Thoracic aorta (tissue), 2 donors: ENCODE data around the gene APOBEC3H. TPM values are rescaled to one million over a fixed set of nuclear protein-coding genes. Genes with fewer than 3 reads are reported as not detected.

Experiments used
- ATAC-seq: fragments of 150-250 bp; one replicate; pipeline ENCODE4 v1.8.0; 2017; ENCODE audit warnings: low read depth; ENCODE audit not compliant: insufficient number of reproducible peaks, low FRiP score
- DNase-seq: peaks from one replicate; pipeline ENCODE4 v3.0.0-alpha.2; 2020; ENCODE audit warnings: low spot score
- H3K27ac ChIP-seq, 2 donors: fragments of 200-600 bp; sonication (generic); 1 replicate in 1 of 2; 2 replicates in 1 of 2; pipeline ENCODE4 v1.5.1; 2016; ENCODE audit warnings: mild to moderate bottlenecking in 2 of 2, moderate library complexity in 2 of 2
- H3K27me3 ChIP-seq: fragments of 200-600 bp; sonication (generic); replicated peaks from 2 replicates; pipeline ENCODE4 v1.6.0; 2016; ENCODE audit warnings: mild to moderate bottlenecking; ENCODE audit not compliant: insufficient read depth
- H3K36me3 ChIP-seq: fragments of 200-600 bp; sonication (generic); one replicate; pipeline ENCODE4 v1.5.1; 2016
- H3K4me1 ChIP-seq, 2 donors: fragments of 200-600 bp; sonication (generic); 1 replicate in 1 of 2; 2 replicates in 1 of 2; pipeline versions ENCODE4 v1.5.1 to v1.6.0; 2016; ENCODE audit warnings: low read depth in 2 of 2, mild to moderate bottlenecking in 1 of 2; ENCODE audit not compliant: control insufficient read depth in 1 of 2
- H3K4me3 ChIP-seq: fragments of 200-600 bp; sonication (generic); 2 replicates; pipeline ENCODE4 v1.5.1; 2016; ENCODE audit warnings: mild to moderate bottlenecking
- H3K9me3 ChIP-seq: fragments of 200-600 bp; sonication (generic); 2 replicates; pipeline ENCODE4 v1.5.1; 2016
- CTCF ChIP-seq: fragments of 200-600 bp; sonication (generic); IDR thresholded peaks from one replicate; pipeline ENCODE4 v1.5.1; 2019; ENCODE audit warnings: antibody characterized with exemption
- total RNA-seq, 2 donors: library from RNA; depleted of rRNA; stranded (reverse); fragments of >200 nt; gene quantifications; one replicate each; pipeline versions ENCODE4 v1.1.0 to v1.2.3, GENCODE V29; 2016

APOBEC3H gene
- total RNA-seq, 2 donors from 2014 or later, result 1.6 TPM; not detected in 1

- DNase-seq, result no peak
- TF ChIP-seq CTCF, result no peak
- H3K4me1 ChIP-seq, result peaks cover 0 to 4% of the 10 kb centered on the region in 2 donors
- peaks cover 30% of the 10 kb centered on the region for H3K36me3 ChIP-seq
- no peaks in the 10 kb centered on the region for H3K27me3 ChIP-seq
- no peak overlapping the region for H3K4me3 ChIP-seq
- ATAC-seq, result no peak
- no peak overlapping the region for H3K27ac ChIP-seq
- H3K9me3 ChIP-seq, result no peaks in the 10 kb centered on the region
Observed at GRCh38 chr22:39133871-39134270, 36.8 kb downstream of the APOBEC3H start.

- Histone ChIP-seq H3K27ac (no peak overlapping the region), H3K27me3 (no peaks in the 10 kb centered on the region), H3K9me3 (no peaks in the 10 kb centered on the region), H3K4me3 (no peak overlapping the region), H3K36me3 (peaks cover 33% of the 10 kb centered on the region), H3K4me1 (peaks cover 0 to 4% of the 10 kb centered on the region in 2 donors)
- no peak for ATAC-seq
- no peak for DNase-seq
- no peak for TF ChIP-seq CTCF
Observed at GRCh38 chr22:39134366-39135091, 37.5 kb downstream of the APOBEC3H start.

- DNase-seq, result no peak
- peak; percentile 15 for TF ChIP-seq CTCF
- Histone ChIP-seq H3K27me3 (no peaks in the 10 kb centered on the region), H3K27ac (no peak overlapping the region), H3K36me3 (peaks cover 33% of the 10 kb centered on the region), H3K9me3 (no peaks in the 10 kb centered on the region), H3K4me3 (no peak overlapping the region), H3K4me1 (peaks cover 0 to 4% of the 10 kb centered on the region in 2 donors)
- no peak for ATAC-seq
Observed at GRCh38 chr22:39135092-39135896, 38.2 kb downstream of the APOBEC3H start.

- TF ChIP-seq CTCF, result no peak
- DNase-seq, result no peak
- no peak for ATAC-seq
- H3K27me3 ChIP-seq, result no peaks in the 10 kb centered on the region
- no peak overlapping the region for H3K27ac ChIP-seq
- H3K4me1 ChIP-seq, result peaks cover 0 to 4% of the 10 kb centered on the region in 2 donors
- H3K36me3 ChIP-seq, result peaks cover 33% of the 10 kb centered on the region
- H3K4me3 ChIP-seq, result no peak overlapping the region
- no peaks in the 10 kb centered on the region for H3K9me3 ChIP-seq
Observed at GRCh38 chr22:39136317-39136716, 39.3 kb downstream of the APOBEC3H start.

- Histone ChIP-seq H3K27me3 (no peaks in the 10 kb centered on the region), H3K4me3 (no peak overlapping the region), H3K27ac (no peak overlapping the region), H3K9me3 (no peaks in the 10 kb centered on the region), H3K36me3 (peaks cover 15% of the 10 kb centered on the region), H3K4me1 (peaks cover 0 to 4% of the 10 kb centered on the region in 2 donors)
- DNase-seq (no peak), ATAC-seq (no peak)
- TF ChIP-seq CTCF, result no peak
Observed at GRCh38 chr22:39138357-39138997, 41.4 kb downstream of the APOBEC3H start.
